ENCODE measurements around the gene MRPS34.

Gene MRPS34

DNA sequence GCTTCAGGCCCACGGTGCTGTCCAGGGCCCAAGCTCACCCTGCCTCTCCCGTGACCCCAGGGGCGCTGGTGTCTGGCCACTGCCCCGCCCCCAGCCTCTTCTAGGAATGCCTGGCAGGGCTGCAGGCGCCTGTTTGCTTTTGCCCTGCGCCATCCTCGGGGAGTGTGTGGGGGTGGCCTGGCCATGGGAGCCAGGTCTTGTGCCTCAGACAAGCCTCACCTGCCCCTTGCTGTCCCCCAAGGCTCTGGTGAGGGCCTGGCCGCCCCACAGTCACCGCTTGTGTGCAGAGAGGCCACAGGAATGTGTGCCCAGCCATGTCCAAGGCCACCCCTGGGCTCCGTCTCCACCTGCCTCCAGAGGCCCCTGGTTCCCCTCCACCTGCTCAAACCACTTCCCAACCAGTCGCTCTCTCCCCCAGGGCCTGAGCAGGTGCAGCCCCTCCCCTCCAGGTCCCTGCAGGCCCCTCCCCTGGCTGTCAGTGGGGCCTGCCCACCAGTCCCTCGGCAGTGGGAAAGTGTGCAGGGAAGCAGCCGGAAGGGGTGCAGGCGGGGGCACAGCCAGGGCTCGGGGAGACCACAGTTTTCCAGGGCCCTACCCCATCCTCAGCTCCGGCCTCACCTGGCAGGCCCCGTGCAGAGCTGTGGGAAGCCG lies 21.4 kb upstream of the MRPS34 start:
- DNase-seq: no peak

DNA sequence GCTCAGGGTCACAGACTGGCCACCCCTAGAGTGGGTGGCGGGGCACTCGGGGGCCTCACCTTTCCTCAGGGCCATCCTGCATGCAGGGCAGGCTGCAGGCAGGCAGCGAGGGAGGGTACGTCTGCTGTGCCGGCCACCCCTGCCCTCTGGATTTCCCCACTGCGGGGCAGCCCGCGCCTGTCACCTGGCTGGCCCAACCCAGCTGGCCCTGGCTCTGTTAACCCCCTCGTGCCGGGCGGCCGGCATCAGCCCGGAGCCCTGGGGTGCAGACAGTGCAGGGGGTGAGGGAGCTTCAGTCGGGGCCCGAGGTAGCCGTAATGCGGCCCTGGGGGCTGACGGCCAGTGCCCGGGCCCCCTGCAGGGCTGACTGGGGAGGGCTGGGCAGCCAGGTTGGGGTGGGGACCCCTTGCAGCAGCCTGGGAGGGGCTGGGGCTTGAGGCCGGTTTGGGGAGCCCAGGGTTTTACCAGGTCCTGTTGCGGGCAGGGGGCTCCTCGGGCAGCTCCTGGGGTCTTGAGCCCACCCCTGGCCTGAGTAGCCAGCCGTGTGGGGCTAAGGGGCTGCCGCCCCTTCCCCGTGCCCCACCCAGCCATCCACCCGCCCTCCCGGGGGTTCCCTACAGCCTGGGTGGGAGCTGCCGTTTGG lies 20.8 kb upstream of the MRPS34 start, which contains the start of gene IGFALS:
TSS of gene IGFALS (minus strand) at position 128 of the 643 bp plus-strand sequence. CDS start at position 75, 53 bp downstream.
- no peak for DNase-seq

DNA sequence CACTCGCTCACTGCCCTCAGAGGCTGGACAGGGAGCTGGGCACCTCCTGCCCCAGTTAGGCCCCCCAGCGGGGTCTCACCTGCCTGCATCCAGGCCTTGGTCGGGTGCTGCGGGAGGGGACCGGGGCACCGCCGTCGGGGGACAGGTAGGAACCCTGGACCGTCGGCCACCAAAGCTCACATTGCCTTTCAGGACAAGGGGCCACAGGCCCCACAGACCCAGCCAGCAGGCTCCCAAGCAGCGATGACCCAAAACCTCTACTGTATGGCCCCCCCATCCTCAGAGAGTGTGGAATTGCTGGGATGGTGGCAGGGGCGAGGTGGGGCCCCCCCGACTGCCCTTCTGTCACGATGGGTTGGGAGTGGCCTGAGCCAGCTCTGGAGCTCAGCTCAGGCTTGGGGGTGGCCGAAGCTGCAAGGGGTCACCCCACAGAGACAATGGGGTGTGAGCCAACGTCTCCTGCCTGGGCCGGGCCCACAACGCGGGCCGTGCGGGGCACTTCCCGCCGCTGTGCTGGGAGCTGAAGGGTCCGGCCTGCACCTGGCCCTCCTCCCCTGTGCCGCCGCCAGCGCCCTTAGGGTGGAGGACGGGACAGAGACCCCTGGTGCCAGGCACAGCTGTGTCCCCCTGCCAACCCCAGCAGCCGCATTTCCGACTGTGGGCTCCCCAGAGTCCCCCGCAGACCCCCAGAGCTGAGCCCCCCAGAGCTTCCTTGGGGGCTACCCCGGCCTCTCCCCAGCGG lies 20.1 kb upstream of the MRPS34 start:
- DNase-seq: no peak

- no peak for DNase-seq
Measured at GRCh38 chr16:1791943-1792812, 19.2 kb upstream of the MRPS34 start.

GRCh38 chr16:1791256-1791942 lies 18.5 kb upstream of the MRPS34 start:
- DNase-seq: no peak

GRCh38 chr16:1790611-1791255 lies 17.8 kb upstream of the MRPS34 start:
- DNase-seq: no peak

- no peak for DNase-seq
Measured at GRCh38 chr16:1790261-1790610, 17.3 kb upstream of the MRPS34 start.

- DNase-seq: no peak
Measured at GRCh38 chr16:1789643-1790045, 16.7 kb upstream of the MRPS34 start.

DNA sequence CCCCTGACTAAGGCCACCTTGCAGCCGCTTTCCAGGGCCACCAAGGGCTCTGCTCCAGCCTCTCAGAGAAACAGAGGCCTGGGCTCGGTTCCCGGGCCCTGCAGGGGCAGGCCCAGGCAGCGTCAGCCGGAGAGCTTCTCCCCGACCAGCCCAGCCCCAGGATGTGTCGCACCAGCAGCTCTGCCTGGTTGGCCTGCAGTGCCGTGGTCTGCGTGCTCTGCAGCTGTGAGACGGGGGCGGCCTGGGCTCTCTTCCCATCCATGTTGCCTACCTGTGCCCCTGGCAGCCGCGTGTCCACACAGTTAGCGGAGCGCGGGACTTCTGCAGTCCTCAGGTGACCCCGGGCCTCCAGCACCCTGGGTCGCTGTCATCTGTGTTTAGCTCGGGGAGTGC lies 15.8 kb upstream of the MRPS34 start:
- no peak for DNase-seq

DNA sequence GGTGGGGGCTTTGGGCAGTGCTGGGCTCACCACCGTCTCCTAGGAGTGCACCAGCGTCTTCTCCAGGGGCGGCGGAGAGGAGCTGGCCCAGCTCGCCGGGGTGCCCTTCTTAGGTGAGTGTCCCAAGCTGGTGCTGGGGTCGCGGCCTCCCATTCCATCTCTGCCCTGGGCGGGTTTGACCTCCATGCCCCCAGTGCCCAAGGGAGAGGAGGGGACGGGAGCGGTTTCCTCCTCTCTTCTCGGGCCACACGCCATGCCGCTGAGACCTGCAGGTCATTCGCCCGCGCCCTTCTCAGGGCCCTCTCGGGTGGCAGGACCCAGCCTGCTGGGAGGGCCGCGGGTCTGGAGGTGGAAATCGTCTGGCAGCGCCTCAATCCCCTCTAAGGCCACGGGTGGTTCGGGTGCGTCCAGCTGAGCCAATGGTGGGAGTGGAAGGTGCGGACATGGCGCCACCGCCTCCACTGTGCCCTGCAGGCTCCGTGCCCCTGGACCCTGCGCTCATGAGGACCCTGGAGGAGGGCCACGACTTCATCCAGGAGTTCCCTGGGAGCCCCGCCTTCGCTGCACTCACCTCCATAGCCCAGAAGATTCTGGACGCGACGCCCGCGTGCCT lies 15.3 kb upstream of the MRPS34 start:
- DNase-seq: no peak

DNA sequence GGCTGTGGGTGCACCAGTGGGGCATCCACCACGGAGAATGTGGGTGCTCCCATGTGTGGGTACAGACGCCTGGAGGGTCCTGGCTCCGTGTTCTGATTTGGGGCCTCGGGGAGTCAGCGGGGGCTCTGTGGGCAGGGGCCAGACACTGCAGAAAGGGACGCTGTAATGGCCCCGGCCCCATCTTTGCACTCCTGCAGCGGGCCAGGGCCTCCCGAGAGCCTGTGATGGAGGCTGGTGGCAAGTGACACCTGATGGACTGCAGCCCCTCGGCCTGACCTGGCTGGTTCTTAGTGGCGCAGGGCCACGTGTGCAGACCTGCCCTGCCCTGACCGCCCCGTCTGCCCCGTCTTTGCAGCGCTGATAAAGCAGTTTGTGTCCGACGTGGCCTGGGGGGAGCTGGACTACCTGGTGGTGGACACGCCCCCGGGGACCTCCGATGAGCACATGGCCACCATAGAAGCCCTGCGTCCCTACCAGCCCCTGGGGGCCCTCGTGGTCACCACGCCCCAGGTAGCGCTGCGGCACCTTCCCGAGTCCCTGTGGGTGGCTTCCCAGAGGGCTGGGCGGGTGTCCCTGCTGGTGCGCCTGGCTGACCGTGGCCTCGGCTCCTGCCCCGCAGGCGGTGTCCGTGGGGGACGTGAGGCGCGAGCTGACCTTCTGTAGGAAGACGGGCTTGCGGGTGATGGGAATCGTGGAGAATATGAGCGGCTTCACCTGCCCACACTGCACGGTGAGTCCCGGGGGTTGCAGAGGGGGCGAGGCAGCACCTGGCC lies 14.6 kb upstream of the MRPS34 start:
- DNase-seq: no peak

GRCh38 chr16:1787056-1787321 lies 14.1 kb upstream of the MRPS34 start:
- DNase-seq: no peak

GRCh38 chr16:1786242-1787055 lies 13.5 kb upstream of the MRPS34 start:
- DNase-seq: no peak

DNA sequence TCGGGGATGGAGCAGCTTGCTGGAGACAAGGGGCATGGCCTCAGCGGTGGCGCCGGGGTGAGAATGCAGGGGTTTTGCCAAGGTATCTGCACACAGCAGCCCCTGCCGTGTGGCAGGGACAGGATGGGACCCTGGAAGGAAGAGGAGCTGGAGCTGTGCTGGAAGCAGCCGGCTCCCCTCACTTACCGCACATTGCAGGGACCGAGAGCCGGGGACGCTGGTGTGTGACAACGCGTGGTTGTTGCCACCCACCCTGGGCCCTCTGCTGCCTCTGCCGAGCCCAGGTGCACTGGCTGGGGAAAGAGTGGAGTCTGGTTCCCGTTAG lies 12.9 kb upstream of the MRPS34 start:
- no peak for DNase-seq

DNA sequence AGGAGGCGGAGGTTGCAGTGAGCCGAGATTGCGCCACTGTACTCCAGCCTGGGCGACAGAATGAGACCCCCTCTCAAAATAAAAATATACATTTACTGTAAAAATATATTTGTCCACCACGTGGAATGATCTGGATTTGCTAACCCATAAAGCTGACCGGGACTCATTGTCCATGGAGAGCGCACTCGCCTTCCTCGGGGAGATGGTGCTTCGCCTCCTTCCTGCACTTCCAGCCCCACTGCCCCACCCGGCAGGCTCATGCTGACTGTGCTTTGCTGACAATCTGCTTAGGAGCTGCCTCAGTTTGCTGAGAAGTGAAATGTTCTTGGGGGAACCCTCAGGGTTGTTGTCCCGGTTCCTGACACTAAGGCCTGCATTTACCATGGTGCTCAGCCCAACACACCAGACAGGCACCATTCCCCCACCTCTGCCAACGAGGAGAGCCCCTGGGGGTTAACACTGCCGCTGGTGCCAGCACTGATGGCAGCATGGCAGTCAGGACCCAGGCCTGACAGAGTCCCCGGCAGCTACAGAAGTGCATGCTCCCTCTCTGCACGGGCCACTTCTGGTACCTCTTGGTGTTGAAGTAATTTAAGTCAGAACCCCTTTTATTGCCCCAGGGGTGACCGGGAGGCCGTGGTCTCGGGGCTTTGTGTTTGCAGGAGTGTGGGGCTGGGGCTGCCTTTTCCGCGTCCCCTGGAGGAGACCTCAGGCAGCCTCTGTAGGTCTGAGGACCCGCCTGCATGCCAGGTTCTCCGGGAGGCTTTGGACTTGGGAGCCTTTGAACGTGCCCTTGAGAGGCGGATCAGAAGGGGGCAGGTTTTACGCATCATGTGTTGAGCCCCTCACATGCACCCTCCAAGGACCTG lies 12.3 kb upstream of the MRPS34 start:
- no peak for DNase-seq

- DNase-seq: peak; percentile 99
Measured at GRCh38 chr16:1782408-1783264, 9.7 kb upstream of the MRPS34 start, which contains the start of the genes NUBP2 and SPSB3. TSS of gene NUBP2 (plus strand) at chr16:1782960. CDS start at chr16:1783021, 61 bp downstream. TSS of gene SPSB3 (minus strand) at chr16:1782571. CDS start at chr16:1781483, 1,088 bp downstream.

DNA sequence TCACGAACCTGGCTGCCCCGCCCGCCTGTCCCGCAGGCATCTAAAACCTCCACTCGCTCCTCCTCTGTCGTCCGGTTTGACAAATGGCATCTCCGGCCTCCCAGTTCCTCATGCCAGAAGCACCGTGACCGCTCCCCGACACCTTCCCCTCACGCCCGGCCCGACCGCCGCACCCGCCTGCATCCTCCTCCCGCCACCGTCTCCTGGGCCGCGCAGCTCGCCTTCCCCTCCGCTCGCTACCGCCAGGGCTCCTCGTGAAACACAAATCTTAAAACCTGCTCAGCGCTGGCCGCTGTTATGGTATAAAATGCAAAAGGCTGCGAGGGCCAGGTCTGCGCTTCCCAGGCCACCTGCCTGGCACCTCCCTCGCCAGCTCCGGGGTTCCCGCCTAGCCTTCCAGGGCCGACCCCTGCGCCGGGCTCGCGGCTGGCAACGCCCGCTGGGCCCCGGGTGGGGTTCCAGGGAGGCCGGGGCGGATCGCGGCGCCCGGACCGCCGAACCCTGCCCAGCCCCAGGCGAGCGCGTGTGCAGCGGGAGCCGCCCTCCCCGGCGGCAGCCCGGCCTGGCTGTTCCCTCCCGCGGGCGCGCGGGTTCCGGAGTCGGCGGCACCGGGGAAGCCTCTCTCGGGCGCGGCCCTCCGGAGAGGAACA lies 8.9 kb upstream of the MRPS34 start:
- no peak for DNase-seq

DNA sequence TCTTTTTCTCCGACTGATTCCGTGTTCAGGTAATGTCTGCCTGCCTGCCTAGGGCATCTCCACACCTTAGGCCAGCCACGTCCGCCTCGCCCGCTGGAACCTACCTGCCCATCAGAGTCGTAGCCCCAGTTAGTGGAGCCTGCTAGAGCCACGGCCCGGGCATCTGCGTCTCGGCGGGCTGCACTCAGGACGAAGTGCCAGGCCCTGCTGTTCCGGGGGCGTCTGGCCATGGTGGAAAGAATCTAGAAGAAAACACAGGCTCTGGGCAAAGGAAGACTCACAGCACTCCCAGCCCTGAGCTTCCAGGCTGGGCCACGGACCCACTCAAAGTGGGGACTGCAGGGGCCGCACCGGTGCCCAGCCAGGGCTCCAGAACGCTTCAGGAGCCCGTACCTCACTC lies 8.3 kb upstream of the MRPS34 start:
- no peak for DNase-seq

Measured in kidney glomerular epithelial cell (primary cell).